HS-5 (cell line): ENCODE results near the gene TRAF5.
A peak's percentile ranks its signal among the peaks of the same experiment; 100 is the strongest.
"Not testable (repeated sequence)": the region's sequence is repeated elsewhere in the genome, so short reads cannot be mapped to it uniquely, and the experiment has no call there.

Experiments used
- DNase-seq: peaks from one replicate; pipeline ENCODE4 v3.0.0-alpha.2; 2012; ENCODE audit warnings: low read depth

Gene TRAF5, protein sequence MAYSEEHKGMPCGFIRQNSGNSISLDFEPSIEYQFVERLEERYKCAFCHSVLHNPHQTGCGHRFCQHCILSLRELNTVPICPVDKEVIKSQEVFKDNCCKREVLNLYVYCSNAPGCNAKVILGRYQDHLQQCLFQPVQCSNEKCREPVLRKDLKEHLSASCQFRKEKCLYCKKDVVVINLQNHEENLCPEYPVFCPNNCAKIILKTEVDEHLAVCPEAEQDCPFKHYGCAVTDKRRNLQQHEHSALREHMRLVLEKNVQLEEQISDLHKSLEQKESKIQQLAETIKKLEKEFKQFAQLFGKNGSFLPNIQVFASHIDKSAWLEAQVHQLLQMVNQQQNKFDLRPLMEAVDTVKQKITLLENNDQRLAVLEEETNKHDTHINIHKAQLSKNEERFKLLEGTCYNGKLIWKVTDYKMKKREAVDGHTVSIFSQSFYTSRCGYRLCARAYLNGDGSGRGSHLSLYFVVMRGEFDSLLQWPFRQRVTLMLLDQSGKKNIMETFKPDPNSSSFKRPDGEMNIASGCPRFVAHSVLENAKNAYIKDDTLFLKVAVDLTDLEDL

DNA sequence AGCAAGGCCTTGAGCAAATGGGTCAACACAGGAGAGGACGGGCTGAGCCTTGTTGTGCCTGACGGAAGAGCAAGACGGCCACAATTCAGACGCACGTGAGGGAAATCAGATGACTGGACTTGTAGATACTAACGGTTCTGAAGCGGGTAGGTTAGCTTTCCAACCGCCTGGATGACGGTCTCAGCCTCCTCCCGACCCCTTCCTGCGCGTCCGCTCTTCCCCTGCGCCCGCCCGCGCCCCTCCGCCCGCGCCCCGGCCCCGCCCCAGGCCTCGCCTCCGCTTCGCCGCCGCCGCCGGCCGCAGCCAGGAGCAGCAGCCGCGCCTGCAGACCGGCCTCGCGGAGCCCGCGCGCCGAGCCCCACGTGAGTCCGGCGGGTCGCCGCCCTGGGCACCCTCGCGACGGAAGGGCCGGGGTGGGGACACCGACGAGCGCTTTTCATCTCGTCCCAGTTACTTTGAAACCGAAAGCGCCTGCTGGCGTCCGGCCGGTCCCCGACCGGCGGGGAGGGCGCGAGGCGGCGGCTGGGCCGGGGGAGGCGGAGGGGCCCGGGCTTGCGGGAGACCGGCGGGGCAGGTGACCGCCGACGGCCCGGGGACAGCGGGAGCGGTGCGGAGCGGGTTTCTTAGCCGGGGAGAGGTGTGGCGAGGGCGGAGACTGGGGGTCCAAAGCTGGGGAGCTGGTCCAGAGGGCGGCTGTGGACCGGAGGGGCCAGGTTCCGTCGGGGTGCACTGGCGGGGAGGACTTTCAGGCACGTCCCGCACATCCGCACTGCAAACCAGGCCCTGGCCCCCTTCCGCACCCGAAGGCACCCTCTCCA, at the start of gene TRAF5:
Gene TRAF5 (plus strand): TSS at position 306 of the 818 bp plus-strand sequence. CDS start 26,407 bp downstream, outside the sequence.
- no peak for DNase-seq

DNA sequence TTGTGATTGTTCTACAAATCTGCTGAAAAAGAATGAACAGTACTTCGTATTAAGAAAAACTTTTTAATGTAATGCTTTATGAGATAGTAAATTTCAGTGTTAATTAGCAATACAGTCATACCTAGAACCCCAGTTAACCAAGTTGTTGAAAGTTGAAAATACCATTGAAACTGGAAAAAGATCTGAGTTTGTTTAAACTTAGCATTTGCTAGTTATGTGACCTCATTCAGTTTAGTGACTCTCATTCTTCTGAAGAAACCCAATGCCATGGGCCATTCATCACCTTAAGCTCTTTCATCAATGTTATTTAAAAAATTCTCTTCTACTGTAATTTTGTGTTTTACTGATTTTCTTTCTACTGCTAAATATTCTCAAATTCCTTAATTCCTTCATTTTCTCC, 47.3 kb upstream of the TRAF5 start:
- DNase-seq, result no peak

DNA sequence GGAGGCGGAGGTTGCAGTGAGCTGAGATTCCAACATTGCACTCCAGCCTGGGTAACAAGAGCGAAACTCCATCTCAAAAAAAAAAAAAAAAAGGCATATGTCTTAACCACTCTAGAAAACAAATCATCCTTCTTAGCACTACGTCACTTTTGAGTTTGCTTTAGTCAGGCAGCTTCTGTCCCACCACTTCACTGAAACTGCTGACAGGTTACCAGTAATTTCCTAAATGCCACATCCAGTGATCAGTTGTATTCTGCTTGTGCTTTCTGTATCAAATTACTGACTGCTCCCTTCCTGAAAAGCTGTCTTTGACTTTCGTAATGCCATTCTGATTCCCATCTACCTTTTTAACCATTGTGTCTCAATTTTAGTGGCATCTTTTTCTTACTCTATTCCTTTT, 45.7 kb upstream of the TRAF5 start:
- no peak for DNase-seq

DNA sequence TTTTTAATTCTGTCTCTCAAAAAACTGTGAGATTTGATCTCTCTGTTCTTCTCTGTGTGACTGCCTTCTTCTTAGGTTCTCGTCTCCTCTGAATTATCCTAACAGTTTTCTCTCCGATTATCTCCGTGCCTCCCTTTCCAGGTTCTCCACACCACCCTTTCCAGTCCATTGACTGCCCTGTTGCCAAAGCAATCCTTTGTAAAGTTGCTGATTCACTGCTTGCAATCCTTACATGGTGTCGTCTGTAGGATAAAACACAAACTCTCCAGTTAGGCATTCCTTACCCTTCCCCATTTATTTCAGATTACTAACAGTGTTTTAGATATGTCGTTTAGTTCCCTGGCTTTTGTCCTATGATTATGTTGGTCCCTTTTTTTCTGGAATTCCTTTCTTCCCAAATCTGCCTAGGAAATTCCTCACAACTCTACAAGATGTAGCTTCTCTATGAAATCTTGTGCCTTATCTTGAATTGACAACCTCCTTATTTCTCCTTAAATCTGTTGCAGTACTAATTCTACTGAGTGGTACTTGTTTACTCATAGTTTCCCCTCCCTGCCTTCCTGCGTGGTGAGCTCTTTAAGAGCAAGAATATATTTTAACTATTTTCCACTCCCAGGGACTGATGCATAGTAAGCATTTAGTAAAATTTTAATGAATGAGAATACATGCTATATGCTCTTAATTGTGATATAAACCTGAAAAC, 45.2 kb upstream of the TRAF5 start:
- no peak for DNase-seq

DNA sequence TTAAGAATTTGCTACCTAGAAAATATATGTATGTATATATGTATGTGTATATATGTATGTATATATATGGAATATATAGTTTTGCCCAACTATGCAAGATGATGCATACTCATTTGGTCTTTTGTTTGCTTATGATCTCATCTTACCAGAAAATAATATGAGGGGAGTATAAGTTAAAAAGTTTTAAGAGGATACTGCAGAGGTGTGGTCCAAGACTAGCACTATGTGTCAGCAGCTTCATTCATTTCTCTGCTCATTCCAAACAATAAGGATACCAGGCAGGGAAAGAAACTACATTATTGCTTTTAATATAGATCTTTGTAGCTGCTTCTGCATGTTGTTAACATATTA, 44.6 kb upstream of the TRAF5 start:
- no peak for DNase-seq

DNA sequence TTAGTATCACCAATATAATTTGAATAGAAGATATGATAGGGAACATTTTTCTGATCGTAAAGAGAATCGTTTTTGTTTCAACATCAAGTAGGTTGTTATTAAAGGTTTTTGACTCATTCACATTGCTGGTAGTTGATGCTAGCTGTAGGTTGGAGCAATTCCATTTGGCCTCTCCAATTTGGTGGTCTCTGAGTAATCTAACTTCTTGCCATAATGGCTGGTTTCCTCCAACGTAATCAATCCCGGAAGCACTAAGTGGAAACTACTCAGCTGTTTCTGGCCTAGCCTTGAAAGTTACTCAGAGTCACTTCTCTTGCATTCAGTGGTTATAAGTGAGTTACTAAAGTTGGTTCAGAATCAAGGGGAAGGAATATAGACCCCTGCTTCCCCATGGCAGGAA, 41.4 kb upstream of the TRAF5 start:
- no peak for DNase-seq

DNA sequence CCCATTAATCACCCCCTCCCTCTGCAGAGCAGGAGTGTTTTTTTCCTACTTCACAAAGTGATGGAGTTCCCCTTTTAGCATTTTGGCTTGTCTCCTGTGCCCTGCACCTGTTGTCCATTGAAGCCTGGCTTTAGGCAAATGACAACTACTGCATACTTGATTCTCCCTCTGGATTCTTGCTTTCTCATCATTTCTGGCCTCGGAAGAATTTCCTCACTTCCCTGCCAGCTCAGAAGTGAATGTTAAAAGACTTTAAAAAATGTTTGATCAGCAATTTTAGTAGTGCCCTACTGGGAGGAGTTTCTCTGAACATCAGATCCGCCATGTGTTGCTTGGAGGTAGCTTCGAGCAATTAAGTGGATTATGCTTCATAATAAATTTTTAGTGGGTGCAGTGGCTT, 39.4 kb upstream of the TRAF5 start:
- DNase-seq, result no peak

DNA sequence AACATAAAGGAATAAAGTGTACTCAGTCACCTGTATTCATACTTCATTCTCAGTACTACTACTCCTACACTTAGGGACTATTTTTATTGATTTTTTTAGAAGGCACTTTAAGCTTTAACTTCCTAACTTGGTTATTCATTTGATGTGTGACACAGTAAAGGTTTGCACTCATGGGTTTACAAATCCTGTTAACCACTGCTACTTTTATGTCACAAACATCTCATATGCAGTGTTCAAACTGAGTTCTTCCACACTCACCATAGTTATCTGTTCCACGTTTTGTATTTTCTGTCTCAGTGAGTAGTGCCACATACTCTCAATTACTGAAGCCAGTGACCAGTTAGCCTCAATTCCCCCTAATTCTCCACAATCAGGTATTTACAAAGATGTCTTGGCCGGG, 34.2 kb upstream of the TRAF5 start:
- DNase-seq, result no peak

DNA sequence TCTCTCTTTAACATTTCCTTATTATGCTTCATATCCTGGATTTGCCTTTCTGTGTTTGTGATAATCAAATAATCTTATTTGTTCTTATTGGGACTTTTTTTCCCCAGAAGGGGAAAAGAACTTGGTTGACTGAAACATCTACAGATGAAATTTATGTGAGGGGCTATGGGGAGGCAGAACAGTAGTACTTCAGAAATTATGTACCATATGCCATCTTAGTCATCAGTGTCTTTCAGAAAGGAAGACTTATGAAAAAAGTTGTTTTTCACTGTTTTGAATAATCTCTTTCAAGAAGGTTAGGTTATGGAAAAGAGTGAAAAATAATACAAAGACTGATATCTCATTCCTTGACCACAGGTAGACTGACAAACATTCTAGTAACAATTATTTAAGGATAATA, 30.2 kb upstream of the TRAF5 start:
- DNase-seq, result no peak

DNA sequence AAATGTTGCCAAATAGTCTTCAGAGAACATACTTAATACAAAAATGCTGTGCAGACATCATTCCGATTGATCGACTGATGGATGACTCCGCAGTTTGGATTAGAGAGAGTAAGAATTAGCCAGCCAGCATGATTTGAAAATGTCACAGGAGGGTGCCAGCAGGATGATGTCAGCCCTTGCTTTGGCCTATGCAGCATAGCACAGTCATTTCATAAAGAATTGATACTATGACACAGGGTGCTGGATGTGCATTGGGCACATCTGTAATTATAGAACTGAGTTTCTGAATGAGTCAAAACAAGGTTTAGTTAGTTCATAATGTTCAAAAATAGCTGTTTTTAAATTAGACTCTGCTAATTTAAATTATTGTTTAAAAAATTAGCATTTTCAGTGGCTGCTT, 21.6 kb upstream of the TRAF5 start:
- peak; percentile 65 for DNase-seq

DNA sequence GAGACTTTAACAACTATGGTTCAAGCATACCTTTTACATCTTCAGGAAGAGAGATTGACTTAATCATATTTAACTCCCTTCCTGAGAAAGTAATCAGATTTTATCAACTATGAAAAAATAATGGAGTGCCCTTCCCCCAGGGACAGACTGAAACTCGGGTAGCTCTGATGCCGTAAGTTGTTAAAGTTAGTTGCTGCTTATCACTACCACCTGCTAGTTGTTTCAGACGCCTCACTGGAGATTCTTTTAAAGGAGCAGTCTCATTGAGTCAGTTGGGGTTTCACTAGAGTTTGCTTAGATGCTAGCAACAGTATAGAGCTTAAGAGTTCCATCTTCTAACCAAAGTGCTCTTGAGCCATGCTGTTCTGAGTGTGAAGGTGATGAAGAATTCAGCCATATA, 17.0 kb upstream of the TRAF5 start:
- no peak for DNase-seq

DNA sequence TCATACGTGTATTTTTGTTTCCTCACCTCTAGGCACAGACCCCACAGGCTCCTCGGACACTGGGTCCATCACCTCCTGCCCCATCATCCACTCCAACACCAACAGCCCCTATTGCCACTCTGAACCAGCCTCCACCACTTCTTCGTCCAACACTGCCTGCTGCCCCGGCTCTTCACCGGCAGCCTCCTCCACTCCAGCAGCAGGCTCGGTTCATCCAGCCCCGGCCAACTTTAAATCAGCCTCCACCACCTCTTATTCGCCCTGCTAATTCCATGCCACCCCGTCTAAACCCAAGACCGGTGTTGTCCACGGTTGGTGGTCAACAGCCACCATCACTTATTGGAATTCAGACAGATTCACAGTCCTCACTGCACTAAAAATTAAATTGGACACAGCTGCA, 13.2 kb upstream of the TRAF5 start:
- no peak for DNase-seq

DNA sequence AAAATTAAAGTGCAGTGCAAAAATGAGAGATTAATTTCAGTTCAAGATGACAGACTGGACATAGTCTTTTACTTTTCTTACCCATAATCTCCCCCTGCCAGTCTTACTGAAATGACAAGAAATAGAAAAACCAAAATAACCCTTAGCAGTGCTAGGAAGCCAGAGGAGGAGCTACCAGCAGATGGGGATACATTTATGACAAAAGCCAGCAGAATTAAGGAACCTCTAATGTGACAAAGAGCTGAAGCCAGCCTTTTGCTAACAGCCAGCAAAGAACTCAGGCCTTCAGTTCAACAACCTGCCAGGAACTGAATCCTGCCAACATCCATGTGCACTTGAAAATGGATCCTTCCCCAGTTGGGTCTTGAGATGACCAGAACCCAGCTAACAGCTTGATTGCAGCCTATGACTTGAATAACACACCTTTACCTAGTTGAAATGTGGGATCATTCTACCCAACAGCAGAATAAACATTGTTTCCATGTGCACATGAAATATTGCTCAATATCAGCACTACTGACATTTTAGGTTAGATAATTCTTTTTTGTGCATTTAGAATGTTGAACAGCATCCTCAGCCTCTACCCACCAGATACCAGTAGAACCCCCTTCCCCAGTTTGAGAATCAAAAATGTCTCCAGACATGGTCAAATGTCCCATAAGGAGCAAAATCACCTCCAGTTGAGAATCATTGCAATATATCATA, 7.9 kb upstream of the TRAF5 start:
- no peak for DNase-seq

DNA sequence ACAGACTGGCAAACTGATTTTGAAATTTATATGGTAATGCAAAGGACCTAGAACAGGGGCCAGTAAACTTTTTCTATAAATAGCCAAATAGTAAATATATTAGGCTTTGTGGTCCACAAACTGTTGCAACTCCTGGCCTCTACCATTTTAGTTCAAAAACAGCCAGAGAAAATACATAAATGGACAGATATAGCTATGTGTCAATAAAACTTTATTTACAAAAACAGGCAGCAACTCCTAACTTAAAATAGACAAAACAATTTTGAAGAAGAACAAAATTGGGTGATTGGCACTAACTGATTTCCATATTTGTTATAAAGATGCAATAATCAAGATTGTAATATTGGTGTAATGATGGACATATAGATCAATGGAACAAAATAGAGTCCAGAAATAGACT, 6.7 kb upstream of the TRAF5 start:
- no peak for DNase-seq

DNA sequence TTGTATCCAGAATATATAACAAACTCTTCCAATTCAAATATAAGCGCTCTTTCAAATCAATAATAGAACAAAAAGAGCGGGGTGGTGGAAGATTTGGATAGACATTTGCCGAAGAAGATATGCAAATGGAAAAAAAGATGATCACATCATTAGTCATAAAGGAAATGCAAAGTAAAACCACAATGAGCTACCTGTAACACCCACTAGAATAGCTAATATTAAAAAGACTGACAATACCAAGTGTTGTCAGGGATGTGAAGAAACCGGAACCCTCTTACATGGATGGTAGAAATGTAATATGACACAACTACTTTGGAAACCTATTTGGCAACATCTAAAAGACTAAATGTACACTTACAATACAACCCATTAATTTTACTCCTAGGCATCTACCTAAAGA, 5.7 kb upstream of the TRAF5 start:
- no peak for DNase-seq

DNA sequence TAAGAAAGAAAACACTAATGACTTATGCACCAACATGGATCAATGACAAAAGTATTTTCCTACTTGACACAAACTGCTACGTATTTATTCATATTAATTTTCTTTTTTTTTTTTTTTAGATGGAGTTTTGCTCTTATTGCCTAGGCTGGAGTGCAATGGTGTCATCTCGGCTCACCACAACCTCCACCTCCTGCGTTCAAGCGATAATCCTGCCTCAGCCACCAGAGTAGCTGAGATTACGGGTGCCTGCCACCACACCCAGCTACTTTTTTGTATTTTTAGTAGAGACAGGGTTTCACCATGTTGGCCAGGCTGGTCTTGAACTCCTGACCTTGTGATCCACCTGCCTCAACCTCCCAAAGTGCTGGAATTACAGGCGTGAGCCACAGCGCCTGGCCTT, 5.0 kb upstream of the TRAF5 start:
- not testable (repeated sequence) for DNase-seq

DNA sequence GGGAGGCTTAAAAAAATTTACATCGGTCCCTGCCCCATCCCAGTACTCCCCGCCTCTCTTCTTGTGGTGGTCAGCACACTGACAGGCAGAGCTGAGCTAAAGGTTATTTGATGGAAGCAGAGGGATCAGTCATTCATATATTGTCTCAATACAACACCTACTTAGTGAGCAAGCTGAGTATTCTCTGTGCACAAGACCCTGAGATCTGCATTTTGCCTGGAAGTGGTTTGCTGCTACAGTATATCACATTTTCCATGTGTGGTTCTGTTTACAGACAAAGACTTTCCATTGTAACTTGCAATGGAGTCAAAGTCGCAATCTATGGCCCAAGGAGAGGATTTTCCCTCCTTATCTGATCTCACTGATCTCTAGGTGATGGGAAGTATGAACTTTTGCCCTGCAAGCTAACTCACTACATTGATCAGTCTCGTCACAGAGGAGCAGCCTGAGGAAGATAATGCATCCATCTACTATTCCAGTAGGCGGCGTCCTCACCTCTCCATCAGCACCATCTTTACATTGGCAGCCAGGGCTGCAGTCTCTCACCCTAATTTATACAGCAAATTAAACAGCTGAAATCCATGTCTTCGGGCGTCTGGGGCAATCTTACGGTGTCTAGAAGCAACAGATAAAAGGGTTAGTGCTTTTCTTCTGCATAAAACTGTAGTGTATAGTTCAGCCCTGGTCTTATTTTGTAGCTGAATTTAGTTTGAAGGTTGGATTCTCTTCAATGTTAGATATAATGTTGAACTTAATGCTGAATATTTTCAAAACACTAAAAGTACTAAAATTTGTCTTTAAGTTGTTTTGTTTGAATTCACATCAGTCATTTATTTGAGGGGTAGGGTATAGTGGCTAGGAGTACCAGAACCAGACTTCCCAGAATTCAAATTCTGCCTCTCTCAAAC, 3.2 kb upstream of the TRAF5 start:
- DNase-seq, result peak; percentile 33

DNA sequence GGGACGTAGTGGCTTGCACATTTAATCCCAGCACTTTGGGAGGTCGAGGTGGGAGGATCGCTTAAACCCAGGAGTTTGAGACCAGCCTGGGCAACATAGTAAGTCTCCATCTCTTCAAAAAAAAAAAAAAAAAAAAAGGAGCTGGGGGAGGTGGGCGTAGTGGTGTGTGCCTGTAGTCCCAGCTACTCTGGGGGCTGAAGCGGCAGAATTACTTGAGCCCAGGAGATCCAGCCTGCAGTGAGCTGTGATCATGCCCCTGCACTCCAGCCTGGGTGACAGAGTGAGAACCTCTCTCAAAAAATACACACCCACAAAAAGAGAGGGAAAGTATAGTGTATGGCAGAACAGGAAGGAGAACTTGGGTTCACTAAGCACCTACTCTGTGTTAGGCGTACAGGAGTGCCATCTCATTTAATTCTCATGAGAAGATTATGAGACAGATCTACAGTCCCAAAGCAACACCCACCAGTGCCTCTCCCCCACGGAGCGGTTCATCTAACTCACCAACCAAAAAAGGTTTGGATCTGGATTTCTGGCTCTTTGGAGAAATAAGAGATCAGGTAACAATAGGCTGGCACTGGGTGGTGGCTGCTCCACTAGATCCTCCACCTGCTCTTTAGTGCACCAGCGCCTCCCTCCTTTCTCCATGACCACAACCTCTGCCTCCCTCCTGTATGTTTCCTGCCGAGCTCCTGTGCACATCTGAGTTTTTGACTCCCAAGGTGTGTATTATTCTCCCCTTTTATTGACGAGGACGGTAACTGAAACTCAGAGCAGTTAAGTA, 1.4 kb upstream of the TRAF5 start:
- no peak for DNase-seq

DNA sequence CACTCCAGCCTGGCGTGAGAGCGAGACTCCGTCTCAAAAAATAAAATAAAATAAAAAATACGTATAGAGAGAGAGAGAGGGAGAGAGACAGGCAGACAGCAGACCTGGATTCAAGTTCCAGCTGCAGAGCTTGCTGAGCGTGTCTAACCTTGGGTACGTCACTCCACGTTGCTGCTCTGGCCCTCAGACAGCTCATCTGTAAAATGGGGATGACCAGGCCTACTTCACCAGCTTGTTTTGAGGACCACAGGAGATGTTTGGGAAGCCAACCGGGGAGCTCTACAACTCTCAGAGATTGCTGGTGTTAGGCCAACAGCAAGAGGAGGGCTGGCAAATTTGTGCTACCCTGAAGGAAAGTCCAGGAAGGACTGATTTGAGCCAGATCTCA, 499 bp upstream of the TRAF5 start:
- peak; percentile 10 for DNase-seq

DNA sequence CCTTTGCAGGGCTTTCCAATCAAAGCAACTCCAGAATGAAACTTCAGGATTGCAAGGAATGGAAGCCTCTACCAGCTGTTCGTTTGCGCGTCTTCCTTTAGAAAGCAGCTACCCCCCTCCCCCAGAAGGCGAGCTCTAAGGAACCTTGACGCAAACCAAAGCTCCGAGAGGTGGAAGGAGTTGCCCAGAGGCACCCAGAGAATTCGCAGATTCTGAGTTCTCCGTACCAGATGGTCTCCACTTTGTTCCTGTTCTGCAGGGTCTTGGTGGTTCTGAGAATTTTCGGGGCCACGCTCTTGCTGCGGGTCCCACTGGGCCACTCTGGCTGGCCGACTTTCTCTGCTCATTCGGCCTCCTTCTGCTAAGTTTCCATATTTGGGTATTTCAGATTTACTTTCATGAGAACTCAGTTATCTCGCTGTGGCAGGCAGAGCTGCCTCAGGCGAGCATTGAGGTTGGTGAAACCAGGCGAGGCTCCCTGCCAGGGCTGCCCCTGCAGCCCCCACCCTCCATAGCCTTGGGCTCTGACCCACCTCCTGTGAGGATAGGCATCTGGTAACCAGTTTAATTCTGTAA, 801 bp downstream of the TRAF5 start:
- DNase-seq, result peak; percentile 15
